ENCODE measurements around the gene BACH2.

The BACH2 gene

DNA sequence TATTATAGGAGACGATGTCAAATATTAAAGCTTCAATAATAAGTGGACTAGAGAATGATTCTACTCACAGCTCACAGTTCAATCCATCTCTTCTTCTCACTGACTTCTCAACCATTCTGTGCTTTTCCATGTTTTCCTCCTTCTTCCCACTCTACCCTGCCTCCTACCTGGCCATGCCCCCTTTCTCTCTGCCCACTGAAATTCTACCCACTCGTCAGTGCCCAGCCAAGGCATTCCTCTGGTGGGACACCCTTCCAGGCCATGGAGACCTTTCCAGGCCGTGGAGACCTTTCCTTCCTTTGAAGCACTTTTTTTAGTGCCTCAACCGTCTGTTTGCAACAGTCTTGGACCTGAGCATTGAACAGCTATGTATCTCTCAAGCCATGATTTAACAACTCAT, 18.5 kb downstream of the BACH2 start:
- no peak for DNase-seq (ENCODE audit: low read depth, low spot score)

DNA sequence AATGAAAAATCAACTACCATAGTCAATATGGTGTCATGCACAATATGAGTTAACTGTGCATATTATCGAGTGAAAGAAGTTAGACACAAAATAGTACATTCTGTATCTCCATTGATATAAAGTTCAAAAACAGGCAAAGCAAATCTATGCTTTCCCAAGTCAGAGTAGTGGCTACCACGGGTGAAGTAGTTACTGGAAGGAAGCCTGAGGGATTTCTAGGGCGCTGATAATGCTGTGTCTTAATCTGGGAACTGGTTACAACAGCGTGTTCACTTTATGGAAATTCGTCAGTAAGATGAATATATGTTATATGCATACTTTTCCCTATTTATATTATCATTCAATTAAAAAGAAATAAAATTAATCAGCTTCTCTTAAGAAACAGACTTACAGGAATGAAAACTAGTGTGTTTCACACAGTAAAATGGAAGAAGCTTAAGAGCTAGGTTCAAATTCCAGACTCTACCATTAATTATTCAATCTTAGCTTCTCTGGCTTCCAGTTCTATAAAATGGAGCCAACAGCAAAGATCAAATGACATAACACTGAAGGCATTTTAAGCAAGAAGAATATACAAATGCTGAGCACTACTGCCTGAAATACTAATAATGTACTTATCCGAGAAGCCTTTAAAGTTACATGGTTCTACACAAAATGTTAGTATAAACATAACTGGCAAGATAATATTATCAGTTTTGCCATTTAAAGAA, 19.2 kb downstream of the BACH2 start:
- DNase-seq (ENCODE audit: low read depth, low spot score), result no peak

GRCh38 chr6:90274451-90275030, 22.1 kb downstream of the BACH2 start:
- DNase-seq (ENCODE audit: low read depth, low spot score), result no peak

- no peak for DNase-seq (ENCODE audit: low read depth, low spot score)
Measured at GRCh38 chr6:90273863-90274262, 22.8 kb downstream of the BACH2 start.

DNA sequence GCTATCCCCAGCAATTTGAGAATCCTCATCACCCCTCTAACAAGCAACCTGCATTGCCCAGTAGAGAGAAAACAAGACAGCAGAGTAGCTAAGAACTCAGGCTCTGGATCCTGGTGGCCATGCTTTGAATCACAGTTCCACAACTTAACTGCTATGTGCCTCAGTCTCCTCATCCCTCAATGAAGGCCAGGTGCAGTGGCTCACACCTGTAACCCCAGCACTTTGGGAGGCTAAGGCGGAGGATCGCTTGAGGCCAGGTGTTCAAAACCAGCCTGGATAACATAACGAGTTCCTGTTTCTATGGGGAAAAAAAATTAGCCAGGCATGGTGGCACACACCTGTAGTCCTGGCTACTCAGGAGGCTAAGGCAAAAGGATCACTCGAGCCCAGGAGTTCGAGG, 23.7 kb downstream of the BACH2 start:
- no peak for DNase-seq (ENCODE audit: low read depth, low spot score)

DNA sequence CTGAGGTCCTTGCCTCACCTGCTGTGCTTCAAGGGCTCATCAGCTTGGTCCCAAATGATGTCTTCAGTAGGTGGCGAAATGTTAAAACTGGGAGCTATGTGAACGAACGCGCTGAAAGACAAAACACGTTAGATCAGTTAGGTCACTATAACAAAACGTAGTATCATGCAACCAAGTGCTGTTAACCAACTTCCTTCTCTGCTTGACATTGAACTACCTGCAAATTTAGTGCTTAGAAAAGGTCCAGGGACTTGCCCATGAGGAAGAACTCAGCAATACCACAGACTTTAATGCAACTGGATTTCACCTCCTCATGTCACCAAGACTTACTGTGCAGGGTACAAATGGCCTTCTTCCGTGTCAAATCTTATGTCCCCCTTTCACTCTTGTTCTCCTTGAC, 24.8 kb downstream of the BACH2 start:
- no peak for DNase-seq (ENCODE audit: low read depth, low spot score)

- no peak for DNase-seq (ENCODE audit: low read depth, low spot score)
Measured at GRCh38 chr6:90269334-90269733, 27.3 kb downstream of the BACH2 start.

DNA sequence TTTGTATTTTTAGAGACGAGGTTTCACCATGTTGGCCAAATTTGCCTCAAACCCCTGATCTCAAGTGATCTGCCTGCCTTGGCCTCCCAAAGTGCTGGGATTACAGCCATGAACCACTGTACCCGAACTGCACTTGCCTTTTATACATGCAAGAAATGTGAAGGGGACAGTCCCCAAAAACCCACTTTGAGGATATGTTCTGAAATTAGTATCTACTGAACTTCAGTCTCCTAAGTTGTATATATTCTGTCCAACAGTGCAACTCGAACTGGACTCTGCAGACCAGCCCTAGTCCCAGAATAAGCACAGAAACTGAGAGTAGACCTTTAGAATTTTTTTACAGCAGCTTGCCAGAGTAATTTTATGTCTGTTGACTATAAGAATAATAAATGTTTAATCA, 28.5 kb downstream of the BACH2 start:
- no peak for DNase-seq (ENCODE audit: low read depth, low spot score)

- no peak for DNase-seq (ENCODE audit: low read depth, low spot score)
Measured at GRCh38 chr6:90266905-90267621, 29.6 kb downstream of the BACH2 start.

GRCh38 chr6:90264561-90264960, 32.1 kb downstream of the BACH2 start:
- DNase-seq (ENCODE audit: low read depth, low spot score), result no peak

GRCh38 chr6:90263633-90264032, 33.0 kb downstream of the BACH2 start:
- no peak for DNase-seq (ENCODE audit: low read depth, low spot score)

DNA sequence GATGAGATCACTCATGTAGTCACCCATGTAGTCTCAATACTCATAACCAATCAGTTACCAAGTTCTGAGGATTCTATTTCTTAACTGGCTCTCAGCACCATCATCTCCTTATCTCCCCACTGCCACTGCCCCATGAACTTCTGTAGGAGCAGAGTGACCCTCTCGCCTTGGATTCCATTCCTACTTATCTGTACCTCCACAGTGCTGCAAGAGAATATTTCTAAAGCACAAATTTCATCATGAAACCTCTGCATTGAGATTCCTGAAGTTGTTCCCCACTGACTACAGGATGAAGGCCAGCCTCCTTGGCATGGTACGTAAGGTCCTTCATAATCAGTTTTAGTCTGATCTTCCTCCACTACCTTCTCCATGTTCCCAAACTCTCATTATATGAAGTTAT, 34.8 kb downstream of the BACH2 start:
- no peak for DNase-seq (ENCODE audit: low read depth, low spot score)

GRCh38 chr6:90257486-90257738, 39.2 kb downstream of the BACH2 start:
- DNase-seq (ENCODE audit: low read depth, low spot score), result no peak

DNA sequence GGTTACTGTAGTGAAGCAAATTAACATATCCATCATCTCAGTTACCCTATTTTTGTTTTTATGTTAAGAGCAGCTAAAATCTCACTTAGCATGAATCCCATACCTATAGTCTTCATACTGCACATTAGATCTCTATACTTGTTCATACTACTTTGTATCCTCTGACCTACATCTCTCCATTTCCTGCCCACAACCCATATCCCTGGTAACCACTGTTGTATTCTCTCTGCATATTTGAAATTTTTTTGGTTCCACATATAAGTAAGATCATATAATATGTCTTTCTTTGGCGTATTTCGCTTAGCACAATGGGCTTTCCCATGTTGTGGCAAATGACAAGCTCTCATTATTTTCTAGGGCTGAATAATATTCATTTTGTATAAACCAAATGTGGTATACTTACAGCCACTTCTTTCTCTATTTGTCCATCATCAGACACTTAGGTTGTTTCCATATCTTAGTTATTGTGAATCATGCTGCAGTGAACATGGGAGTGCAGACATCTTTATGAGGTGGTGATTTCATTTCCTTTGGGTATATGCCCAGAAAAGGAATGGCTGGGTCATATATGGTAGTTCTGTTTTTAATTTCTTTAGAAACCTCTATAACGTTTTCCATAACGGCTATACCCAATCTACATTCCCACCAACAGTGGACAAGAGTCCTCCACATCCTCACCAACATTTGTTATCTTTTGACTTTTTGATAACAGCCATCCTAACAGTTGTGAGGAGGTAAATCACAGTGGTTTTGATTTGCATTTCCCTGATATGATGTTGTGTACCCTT, 39.8 kb downstream of the BACH2 start:
- no peak for DNase-seq (ENCODE audit: low read depth, low spot score)

DNA sequence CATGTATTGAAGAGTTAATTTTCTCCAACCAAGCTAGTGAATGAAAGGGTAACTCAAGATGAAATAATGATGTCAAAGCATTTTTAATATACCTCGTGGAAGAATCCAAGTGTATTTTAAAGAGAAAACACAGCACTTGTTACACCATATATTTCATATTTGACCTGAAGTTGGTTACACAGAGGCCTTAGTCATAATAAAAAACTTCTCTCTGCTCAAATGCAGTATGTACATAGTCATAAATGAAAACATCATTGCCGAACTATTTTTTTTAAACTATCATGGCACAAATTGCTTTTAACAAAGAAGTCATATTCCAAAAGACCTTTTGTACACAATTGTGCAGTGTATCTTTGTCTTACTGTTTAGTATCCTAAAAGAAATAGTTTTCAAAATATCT, 43.0 kb downstream of the BACH2 start:
- no peak for DNase-seq (ENCODE audit: low read depth, low spot score)

GRCh38 chr6:90251295-90251992, 45.2 kb downstream of the BACH2 start:
- no peak for DNase-seq (ENCODE audit: low read depth, low spot score)

DNA sequence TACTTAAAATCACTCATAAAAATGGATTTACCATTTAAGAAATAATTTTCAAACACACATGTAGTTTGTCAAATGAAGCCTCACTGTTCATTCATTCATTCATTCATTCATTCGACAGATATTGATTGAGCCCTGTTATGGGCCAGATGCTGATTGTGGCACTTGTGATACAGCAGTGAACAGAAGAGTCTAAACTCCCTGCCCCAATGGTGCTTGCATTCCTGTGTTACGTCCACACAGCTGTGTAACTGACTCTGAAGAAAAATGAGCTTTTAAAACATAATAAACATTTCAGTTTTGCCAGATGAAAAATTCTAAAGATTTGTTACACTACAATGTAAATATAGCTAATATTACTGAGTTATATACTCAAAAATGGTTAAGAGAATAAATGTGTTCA, 46.2 kb downstream of the BACH2 start:
- no peak for DNase-seq (ENCODE audit: low read depth, low spot score)

- no peak for DNase-seq (ENCODE audit: low read depth, low spot score)
Measured at GRCh38 chr6:90249458-90249857, 47.2 kb downstream of the BACH2 start.

DNA sequence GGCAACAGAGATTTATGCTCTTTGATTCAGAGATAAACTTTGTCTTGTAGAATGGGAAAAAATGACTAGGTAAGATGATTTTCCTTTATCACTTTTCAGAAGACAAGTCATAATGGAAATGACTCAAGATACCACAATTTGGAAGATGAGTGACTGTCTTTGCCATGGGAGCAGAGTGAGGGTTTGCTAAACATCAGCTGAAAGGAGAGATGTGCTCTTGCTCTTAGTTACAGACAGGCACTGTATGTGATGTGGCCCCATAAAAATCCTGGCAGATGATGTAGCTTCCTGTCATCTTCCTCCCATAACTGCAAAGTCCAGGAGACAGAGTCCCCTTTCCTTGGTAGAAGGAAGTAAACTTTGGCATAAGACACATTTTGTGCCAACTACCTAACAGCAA, 47.6 kb downstream of the BACH2 start:
- DNase-seq (ENCODE audit: low read depth, low spot score), result no peak

DNA sequence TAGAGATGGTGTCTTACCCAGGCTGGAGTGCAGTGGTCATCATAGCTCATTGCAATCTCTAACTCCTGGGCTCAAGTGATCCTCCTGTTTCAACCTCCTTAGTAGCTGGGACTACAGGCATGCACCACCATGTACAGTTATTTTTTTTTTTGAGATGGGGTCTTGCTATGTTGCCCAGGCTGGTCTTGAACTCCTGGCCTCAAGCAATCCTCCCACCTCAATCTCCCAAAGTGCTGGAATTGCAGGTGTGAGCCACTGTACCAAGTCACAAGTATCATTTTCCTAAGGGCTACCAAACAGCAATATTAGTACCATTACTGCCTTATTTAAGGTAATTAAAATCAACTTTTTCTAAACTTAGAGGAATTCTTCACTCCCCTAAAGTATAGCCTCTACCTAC, 49.4 kb downstream of the BACH2 start:
- no peak for DNase-seq (ENCODE audit: low read depth, low spot score)

GRCh38 chr6:90241229-90241880, 55.3 kb downstream of the BACH2 start:
- DNase-seq (ENCODE audit: low read depth, low spot score), result no peak
